Activated CD8-positive, alpha-beta memory T cell treated with anti-CD3 and anti-CD28 coated beads for 24 hours (primary cell): ENCODE data around the gene HS3ST1.

Experiments used
- DNase-seq: peaks from one replicate; pipeline ENCODE4 v3.0.0-alpha.2; 2020

HS3ST1 gene

GRCh38 chr4:11428231-11428898 lies at the start of gene HS3ST1:
TSS of gene HS3ST1 (minus strand) at chr4:11428894. CDS start at chr4:11400005, 28,889 bp downstream.
- peak; percentile 58 for DNase-seq

- no peak for DNase-seq
Measured at GRCh38 chr4:11475871-11476270, 47.2 kb upstream of the HS3ST1 start.

GRCh38 chr4:11474146-11474545 lies 45.5 kb upstream of the HS3ST1 start:
- DNase-seq = no peak

- DNase-seq = no peak
Measured at GRCh38 chr4:11472535-11472934, 43.8 kb upstream of the HS3ST1 start.

GRCh38 chr4:11471618-11472017 lies 42.9 kb upstream of the HS3ST1 start:
- DNase-seq = peak; percentile 72

GRCh38 chr4:11471046-11471441 lies 42.4 kb upstream of the HS3ST1 start:
- DNase-seq = no peak

GRCh38 chr4:11470438-11471045 lies 41.8 kb upstream of the HS3ST1 start:
- DNase-seq = peak; percentile 61

GRCh38 chr4:11469650-11470437 lies 41.1 kb upstream of the HS3ST1 start:
- DNase-seq = no peak

GRCh38 chr4:11468901-11469300 lies 40.2 kb upstream of the HS3ST1 start:
- DNase-seq = no peak

- no peak for DNase-seq
Measured at GRCh38 chr4:11467931-11468330, 39.2 kb upstream of the HS3ST1 start.

GRCh38 chr4:11463707-11464106 lies 35.0 kb upstream of the HS3ST1 start:
- no peak for DNase-seq

- no peak for DNase-seq
Measured at GRCh38 chr4:11456401-11456800, 27.7 kb upstream of the HS3ST1 start.

GRCh38 chr4:11455201-11455835 lies 26.6 kb upstream of the HS3ST1 start:
- no peak for DNase-seq

GRCh38 chr4:11451716-11452115 lies 23.0 kb upstream of the HS3ST1 start:
- no peak for DNase-seq

- no peak for DNase-seq
Measured at GRCh38 chr4:11446155-11446811, 17.6 kb upstream of the HS3ST1 start.

- no peak for DNase-seq
Measured at GRCh38 chr4:11441194-11441556, 12.5 kb upstream of the HS3ST1 start.

GRCh38 chr4:11440481-11441193 lies 11.9 kb upstream of the HS3ST1 start:
- no peak for DNase-seq

GRCh38 chr4:11439836-11440235 lies 11.1 kb upstream of the HS3ST1 start:
- DNase-seq = no peak

GRCh38 chr4:11438647-11439046 lies 10.0 kb upstream of the HS3ST1 start:
- no peak for DNase-seq

- DNase-seq = no peak
Measured at GRCh38 chr4:11436673-11437072, 8.0 kb upstream of the HS3ST1 start.

GRCh38 chr4:11436084-11436483 lies 7.4 kb upstream of the HS3ST1 start:
- DNase-seq = no peak

GRCh38 chr4:11435557-11435956 lies 6.9 kb upstream of the HS3ST1 start:
- DNase-seq = no peak
